NCI-H146 (cell line): ENCODE data around the gene CCK.
"Not testable (repeated sequence)": the region's sequence is repeated elsewhere in the genome, so short reads cannot be mapped to it uniquely, and the experiment has no call there.

Source experiments
- DNase-seq: peaks from one replicate; lab custom pipeline; 2025; lab: John Stamatoyannopoulos, UW

CCK gene, protein sequence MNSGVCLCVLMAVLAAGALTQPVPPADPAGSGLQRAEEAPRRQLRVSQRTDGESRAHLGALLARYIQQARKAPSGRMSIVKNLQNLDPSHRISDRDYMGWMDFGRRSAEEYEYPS

DNA sequence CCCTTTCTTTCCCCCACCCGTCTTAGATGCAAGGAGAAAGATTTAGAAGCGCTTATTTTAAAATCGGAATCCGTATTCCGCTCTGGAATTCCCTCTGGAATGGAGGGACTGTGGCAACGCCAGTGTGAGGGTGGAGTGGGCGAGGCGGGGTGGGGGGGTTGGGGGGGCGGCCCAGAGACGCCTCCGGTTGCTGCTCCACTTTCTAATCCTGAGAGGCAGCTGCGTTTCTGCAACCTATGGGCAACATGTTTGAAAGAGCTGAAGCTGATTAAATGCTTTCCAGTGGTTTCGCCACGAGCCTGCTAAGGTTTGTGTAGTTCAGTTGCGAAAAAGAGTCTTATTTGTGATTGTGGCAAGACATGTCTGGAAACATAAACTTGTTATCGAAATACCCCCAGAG, at the start of gene CCK:
Gene CCK (minus strand): TSS at position 101 of the 400 bp plus-strand sequence. CDS start 2,555 bp downstream, outside the sequence.
- DNase-seq, result no peak

DNA sequence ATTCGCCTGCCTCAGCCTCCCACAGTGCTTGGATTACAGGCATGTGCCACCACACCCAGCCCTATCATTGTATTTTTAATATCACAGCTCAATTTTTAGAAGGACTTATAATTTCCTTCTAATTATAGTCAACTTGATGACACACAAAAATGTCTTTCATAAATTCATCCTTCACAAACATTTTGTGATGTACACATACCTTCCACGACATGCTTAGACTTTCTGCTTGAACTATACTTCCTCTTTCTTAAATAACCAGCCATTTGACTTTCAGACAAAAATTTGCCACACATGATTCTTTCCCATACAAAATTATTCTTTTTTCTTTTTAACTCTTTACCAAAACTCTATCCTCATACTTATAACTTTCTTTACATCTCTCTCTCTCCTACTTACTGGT, 48.4 kb upstream of the CCK start:
- no peak for DNase-seq

DNA sequence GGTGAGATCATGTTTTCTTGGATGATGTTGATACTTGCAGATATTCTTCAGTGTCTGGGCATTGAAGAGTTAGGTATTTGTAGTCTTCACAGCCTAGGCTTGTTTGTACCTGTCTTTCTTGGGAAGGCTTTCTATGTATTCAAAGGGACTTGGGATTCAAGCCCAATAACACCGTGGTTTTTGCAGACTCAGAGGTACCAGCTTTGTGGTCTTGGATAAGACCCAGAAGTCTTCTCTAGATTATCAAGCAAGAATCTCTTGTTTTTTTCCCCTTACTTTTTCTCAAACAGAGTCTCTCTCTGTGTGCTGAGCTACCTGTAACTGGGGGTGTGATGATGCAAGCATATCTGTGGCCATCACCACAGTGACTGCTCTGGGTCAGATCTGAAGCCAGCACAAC, 42.7 kb upstream of the CCK start:
- no peak for DNase-seq

DNA sequence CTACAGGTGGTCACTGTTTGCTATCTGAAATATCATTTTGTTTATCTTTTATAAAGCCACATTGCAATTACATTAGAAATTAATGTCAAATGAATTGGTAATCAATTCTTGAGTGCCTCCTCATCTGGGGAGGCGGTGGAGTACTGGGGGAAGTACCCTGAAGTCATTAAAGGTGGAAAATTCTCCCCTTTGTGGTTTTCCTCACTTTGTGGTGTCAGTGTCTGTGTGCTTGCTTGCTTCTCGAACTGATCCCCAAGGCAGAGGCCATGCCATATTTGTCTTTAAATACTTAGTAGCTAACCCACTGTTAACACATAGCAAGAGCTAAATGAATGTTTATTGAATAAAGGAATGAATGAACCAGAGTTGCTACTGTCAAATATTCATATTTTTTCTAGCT, 40.5 kb upstream of the CCK start:
- no peak for DNase-seq

DNA sequence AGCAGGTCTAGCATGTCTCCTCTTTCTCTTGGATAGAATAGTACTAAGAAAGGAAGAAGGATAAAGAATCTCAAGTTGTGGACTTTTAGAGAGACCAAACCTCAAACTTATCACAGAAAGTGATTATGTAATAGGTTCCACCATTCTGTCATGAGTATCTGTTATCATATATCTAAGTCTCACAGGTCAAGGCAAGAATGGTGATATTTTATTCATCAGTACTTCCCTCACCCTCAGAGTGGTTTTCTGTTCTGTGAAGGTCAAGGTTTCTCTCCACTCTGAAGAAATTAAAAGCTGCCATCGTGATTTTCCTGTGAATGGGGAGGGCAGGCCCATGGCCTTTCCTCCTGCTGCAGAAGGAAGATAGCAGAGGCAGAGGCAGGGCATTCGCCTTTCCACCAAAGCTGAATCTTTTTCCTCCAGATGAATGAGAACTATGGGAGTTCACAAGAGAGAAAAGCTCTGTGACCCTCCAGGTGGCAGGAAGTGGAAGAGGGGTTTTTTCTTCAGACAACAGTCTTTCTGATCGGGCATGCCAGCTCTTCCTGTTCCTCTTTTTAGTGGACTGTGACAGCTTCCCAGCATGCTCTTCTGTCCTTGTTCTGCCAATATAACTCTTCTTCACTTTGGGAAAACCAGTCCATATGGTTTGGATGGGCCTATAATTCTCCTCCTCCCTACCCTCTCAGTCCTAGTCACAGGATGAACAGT, 37.1 kb upstream of the CCK start:
- no peak for DNase-seq

DNA sequence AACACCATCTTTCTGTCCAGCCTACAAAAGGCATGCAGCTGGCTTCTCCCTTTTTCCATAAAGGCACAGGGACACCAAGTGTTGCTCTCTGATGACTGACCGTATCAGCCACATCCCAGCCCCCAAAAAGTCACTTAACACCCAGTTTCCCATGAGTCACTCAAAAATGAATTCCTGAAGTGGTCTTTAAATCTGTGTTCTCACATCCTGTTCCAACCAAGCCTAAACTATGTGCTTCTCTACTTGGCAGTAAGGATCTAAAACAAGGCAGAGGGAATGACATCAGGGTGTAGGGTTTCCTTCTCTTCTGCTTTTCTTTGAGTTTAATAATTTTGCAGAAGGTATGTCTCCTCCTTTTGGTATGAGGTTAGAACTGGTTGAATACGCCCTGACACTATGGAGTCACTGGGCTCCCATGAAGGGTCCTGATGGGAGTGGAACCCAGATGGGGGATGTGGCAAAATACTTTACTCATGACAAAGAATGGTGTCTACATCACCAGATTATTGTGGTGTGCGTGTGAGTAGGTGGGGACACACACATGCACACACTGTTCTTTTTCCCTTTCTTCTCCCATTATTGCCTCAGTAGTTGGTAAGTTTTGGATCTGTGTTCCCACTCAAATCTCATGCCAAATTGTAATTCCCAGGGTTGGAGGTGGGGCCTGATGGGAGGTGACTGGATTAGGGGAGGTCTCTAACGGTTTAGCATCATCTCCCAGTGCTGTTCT, 35.6 kb upstream of the CCK start:
- no peak for DNase-seq

DNA sequence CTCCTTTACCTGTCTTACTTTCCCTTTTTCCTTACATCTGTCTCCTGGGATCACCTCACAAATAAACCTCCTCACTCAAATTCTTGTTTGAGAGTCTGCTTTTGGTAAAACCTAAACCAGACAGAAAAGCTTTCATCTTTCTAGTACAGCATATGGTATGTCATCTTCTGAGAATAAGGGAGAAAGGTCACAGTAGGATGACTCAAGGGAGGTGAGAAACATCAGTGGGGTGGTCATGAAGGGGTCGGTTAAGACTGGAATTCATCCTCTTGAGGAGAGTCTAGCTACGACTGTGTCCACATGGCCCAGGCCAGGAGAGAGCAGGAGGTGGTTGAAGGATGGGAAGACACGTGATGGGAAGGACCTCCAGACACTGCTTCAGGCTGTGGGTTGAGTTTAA, 34.8 kb upstream of the CCK start:
- no peak for DNase-seq

DNA sequence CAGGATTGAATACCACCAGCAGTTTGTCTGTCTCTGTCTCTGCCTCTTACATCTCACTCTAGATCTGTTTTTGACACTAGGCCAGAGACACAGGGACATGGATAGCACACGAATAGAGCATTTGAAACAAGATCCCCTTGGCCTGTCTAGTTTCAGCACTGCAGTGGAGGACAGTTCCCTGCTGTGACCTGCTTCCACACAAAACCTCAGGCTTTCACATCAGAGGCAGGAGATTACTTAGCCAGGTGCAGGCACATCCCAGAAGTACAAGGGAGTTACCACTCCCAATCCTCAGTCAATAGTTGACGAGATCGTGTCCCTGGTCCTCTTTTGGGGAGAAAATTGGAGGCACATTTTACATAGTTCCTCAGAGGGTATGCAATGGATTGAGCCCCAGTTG, 34.0 kb upstream of the CCK start:
- no peak for DNase-seq

DNA sequence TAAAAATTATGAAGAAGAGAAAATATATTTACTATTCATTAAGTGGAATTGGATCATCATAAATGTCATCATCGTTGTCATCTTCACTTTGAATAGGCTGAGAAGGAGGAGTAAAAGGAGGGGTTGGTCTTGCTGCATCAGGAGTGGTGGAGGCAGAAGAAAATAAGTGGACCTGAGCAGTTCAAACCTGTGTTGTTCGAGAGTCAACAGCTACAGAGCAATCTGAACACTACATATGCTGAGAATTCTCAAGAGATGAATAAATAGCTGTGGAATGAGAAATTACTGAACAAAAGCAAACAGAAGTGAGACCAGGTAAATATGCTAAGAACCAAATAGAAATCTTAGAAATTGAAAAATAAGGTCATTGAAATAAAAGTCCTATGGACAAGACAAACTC, 32.3 kb upstream of the CCK start:
- DNase-seq, result no peak

DNA sequence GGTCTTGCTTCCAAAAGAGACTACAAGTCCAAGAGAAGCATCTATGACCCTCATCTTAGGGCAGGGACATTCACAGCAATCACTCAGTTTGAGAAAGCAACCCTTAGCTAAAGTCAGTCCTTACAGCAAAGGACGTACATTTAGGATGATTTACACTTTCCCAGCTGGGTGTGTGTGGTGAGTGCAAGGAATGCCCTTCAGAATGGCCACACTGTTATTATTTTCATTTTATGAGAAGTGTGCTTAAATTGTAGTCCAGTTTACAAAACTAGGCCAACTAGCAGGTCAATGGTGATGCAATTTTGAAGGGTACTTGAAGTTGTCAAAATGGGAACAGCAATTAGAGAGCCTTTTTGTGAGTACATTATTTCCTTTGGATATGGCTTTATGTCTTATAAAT, 26.0 kb upstream of the CCK start:
- no peak for DNase-seq

DNA sequence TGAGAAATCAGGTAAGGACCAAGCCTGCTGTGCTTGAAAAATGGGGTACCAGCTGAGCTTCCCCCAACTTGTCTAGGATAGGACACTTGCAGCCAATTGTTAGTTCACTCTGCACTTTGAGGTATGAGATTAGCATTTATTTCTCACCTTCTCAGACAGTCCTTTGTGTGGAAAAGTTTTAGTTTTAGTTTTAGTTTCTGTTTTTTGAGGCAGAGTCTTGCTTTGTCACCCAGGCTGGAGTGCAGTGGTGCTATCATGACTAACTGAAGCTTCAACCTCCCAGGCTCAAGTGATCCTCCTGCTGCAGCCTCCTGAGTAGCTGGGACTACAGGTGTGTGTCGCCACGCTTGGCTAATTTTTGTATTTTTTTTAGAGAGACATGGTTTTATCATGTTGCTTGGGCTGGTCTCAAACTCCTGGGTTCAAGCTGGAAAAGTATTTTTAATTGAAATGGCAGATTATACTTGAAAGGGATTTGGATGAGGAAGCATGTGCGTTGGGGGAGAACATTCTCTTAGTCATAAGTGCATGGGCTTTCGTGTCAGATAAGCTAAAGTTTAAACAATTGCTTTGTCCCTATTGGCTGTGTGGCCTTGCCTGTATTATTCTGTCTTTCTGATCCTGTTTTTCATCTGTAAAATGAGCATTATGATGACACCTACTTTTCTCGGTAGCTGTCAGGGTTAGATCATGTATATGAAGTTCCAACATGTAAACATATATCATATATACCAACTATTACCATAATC, 25.2 kb upstream of the CCK start:
- DNase-seq, result no peak

DNA sequence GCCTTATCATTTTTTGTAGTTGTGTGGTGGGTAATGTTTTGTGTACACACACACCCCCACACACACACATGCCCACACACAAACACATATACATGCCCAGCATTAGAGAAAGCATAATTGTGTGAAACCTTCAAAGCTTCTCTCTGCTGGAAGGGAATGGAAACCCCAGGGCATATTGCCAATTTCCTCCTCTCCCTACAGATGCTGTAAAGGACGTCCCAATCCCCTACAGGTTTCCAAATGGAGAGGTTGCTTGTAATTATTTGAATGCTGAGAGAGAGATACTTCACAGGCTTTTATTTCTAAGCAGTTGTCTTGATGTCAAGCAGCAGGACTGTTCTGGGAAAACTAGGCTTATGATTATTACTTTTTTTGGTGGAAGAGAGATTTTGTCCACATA, 23.0 kb upstream of the CCK start:
- DNase-seq, result no peak

DNA sequence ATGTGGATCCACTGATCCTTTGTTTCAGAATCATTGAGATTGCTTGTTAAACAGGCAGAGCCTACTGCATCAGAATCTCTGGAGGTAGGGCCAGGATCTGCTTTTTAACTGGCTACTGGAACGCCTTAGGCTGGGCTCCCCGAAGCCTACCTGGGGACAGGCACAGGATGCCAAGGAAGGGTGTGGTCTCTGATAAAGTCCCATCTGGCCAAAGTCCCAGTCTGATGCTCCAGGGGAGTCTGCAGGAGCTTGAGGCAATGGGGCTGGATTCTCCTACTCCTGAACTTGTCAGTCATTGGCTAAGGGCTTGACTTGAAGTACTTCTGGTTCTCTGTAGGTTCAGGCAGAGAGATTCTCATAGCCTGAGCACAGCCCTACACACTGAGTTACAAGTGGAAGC, 22.4 kb upstream of the CCK start:
- no peak for DNase-seq

DNA sequence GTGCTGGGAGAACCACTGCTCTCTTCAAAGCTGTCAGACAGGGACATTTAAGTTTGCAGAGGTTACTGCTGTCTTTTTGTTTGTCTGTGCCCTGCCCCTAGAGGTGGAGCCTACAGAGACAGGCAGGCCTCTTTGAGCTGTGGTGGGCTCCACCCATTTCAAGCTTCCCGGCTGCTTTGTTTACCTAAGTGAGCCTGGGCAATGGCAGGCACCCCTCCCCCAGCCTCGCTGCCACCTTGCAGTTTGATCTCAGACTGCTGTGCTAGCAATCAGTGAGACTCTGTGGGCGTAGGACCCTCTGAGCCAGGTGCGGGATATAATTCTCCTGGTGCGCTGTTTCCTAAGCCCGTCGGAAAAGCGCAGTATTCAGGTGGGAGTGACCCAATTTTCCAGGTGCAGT, 21.4 kb upstream of the CCK start:
- not testable (repeated sequence) for DNase-seq

DNA sequence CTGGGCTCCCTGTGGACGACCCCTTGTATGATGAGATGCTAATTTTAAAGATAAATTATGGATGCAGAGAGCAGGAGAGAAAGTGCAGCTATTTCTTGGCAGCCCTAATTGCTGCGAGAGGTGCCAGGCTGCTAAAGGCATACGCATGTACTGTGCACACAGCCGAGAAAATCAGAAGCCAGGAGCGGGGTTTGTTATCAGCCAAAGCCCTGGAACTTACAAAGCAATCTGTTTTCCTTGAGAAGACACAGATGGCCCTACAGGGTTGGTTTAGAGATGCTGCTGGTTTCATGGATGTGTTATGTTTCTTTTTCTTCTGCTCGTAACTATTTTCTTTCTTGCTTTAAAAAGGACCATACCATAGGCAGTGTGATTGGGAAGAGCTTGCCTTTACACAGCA, 11.7 kb upstream of the CCK start:
- no peak for DNase-seq

DNA sequence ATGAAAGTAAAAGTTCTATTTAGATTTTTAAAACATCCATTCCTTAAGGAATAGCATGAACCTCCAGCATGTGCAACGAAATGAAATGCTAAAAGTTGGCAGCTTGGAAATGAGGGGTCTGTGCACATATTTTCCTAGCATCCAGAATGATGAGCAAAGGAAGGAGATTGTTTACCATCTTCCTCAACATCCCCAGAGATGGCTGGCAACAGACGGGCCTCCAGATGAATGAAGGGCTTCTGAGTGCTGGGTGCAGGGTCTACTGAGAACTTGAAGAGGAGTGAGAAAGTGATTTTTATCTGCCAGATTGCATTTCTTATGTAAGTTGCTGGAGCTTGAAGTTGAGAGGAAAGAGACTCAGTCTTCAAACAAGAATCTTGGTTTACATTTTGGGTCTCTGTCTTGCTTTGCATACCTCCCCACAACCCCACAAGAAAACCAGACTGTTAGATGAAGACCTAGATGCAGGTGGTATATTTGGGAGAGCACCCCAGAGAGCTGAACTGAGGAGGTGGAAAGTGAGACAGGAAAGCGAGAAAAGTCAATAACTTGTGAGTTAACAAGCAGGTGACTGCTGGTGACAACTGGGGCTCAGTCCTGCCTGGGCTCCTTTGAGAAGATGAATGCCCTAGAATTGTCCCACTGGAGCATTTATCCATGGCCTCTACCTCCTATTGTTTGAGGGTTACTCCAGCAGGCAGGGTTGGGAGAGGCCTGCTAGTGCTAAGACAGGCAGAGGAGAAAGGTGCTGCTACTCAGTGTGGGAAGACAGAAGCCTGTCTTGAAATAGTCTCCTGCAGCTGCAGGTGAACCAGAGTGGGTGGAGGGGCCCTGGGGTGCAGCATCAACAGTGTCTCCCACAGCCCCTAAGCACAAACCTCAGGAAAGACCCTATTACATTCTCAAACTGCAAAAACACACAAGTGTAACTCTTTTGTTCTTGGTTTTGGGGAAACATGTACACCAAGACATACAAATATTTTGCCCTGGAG, 10.5 kb upstream of the CCK start:
- DNase-seq, result no peak

DNA sequence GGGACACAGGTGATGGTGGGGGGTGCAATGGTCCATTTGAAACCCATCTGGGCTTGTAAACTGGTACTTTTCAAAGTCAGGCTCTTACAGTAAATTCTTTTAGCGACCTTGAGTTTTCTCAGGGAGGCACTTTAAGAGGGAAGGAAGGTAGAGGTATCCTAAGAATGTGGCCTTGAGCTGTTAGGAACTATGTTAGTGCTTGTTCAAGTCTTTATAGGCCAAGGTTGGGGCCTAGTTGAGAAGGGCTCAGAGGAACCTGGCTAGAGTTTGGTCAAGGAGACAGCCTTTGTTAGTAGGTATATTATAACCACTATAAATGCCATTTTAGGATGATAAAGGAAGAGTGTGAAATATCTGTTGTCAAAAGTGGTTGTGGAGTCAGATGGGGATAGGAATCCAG, 9.2 kb upstream of the CCK start:
- no peak for DNase-seq

DNA sequence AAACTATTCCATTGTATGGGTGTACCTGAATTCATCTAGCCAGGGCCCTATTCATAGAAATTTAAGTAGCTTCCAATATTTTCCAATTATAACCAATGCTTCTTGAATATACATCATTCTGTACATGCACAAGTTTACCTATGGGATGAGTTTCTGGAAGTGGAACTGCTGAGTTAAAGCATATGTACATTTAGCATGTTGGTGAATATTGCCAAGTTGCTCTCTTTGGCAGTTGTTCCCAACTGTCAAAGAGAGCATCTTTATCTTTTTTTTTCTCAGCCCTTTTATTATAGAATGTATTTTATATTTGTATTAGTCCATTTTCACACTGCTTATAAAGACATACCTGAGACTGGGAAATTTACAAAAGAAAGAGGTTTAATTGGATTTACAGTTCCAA, 8.3 kb upstream of the CCK start:
- DNase-seq, result no peak

DNA sequence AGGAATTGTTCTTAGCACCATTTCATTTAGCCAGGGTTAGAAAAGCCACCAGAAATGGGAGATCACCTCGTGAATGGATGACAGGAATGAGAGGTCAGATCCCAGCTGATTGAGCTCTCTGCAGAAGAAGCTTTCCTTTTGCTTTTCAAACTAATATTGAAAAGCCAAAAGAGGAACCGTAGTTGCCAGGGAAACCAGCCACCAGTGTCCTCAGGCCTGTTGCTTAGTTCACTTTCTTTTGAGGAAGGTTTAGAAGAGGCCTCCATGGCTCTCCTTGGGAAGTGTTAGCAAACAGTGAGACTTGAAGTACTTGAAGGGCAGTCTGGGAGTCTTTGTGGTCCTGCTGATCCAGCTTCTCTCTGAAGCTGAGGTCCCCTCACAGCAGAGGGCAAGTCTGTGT, 7.4 kb upstream of the CCK start:
- no peak for DNase-seq

DNA sequence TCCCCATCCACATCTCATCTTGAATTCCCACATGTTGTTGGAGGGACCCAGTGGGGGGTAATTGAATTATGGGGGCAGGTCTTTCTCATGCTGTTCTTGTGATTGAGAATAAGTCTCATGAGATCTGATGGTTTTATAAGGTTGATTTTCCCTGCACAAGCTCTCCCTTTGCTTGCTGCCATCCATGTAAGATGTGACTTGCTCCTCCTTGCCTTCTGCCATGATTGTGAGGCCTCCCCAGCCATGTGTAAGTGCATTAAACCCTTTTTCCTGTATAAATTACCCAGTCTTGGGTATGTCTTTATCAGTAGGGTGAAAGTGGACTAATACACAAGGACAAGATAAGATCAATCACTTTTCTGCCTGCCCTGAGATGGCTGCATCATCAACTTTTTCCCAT, 5.8 kb upstream of the CCK start:
- DNase-seq, result no peak

DNA sequence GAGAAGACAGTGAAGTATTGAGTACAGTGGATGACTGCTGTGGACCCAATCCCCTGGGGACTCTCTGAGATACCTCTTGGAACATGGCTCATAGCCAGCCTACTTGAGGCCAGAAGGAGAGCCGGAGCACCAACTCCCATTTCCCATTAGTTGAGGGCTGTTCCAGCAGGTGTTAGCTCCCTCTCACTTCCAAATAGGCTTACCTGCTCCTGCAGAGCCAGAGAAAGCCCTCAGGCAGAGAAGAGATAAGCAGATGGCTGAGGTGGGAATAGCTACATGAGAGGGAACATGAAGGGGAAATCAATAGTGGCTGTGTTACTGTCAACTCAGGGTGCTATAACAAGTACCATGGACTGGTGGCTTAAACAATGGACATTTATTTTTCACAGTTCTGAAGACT, 4.6 kb upstream of the CCK start:
- DNase-seq, result peak; percentile 2

DNA sequence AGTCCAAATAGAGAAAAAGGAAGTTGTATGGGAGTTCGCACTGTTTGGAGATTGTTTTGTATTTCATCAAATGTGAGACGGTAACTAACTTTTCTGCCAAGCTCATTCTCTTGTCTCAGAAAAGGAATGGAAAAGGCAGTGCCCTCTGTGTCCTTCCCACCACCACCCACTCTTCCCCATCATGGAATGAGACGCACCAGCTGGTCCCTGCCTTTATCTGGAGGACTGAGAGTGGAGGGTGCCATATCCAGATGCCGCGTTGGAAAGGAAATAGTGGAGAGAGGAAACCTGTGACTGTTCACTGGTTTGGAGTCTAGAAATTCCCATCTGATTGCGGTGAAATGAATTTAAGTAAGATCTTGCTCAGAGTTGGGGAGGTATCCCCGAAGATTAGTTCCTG, 3.7 kb upstream of the CCK start:
- no peak for DNase-seq
